GM18909 (cell line): ENCODE measurements around the gene ACKR2.
A peak's percentile ranks its signal among the peaks of the same experiment; 100 is the strongest.

Experiments
- ATAC-seq: cut with Tn5 transposase; IDR thresholded peaks from one replicate; pipeline ENCODE4 v1.9.1; 2021; ENCODE audit warnings: mild to moderate bottlenecking; ENCODE audit not compliant: unreplicated experiment, poor library complexity

The ACKR2 gene

DNA sequence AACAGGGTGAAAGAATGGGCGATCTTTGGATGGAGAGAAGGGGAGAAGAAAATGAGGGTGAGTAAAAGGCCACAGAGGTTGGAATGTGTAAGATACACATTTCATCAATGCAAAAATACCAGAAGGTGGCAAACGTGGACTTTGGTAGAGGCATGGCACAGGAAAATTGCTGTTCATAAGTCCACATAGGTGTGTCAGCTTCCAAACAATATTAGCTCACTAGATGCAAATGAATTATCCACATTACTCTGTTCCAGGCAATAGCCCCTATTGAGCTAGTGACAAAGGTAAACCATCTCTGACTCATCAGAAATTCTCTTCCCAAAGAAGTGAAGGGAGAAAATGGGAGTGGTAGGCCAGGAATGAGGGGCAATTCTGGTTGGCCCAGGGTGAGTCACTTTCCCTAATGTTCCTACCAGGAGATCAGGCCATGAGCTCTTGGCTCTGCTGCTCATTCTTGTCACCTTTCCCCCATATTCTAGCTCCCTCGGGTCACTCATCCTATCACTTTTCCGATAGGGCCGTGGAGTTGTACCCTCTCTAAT, 19.9 kb downstream of the ACKR2 start:
- ATAC-seq = no peak

DNA sequence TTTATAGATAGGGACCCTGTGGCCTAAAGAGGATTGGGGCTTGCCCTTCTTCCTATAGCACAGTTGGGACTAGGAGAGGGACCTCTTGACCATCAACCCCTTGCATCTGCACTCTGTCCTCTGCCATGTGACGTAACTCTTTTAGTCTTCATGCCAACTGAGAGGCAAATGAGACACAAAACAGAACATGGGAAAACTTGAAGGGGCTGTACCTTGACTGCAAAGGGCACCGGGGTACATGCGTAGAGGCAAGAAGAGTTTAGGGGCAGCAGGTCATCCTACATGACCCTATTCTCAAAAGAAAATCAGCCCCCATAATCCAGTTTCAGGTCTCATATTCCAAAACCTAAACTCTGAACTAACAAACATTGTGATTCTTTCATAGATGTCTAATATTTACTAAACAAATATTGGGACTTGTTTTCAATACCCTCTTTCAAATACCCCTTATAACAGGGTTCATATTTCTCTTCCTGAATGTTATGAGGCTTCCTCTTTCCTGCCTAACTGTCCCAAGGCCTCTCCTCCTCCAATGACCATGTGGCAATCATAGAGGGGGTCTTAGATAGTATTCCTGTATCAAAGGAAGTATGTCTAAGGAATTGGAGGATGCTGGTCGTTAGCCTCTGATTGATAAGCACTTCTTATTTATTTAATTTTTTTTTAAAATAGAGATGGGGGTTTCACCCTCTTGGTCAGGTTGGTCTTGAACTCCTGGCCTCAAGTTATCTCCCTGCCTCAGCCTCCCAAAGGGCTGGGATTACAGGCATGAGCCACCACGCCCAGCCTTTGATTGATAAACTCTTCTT, 20.6 kb downstream of the ACKR2 start:
- ATAC-seq = no peak

- ATAC-seq = no peak
These were observed 21.4 kb downstream of the ACKR2 start for GRCh38 chr3:42830437-42831320.

- peak; percentile 74 for ATAC-seq
These were observed 22.1 kb downstream of the ACKR2 start for GRCh38 chr3:42831321-42831713.

DNA sequence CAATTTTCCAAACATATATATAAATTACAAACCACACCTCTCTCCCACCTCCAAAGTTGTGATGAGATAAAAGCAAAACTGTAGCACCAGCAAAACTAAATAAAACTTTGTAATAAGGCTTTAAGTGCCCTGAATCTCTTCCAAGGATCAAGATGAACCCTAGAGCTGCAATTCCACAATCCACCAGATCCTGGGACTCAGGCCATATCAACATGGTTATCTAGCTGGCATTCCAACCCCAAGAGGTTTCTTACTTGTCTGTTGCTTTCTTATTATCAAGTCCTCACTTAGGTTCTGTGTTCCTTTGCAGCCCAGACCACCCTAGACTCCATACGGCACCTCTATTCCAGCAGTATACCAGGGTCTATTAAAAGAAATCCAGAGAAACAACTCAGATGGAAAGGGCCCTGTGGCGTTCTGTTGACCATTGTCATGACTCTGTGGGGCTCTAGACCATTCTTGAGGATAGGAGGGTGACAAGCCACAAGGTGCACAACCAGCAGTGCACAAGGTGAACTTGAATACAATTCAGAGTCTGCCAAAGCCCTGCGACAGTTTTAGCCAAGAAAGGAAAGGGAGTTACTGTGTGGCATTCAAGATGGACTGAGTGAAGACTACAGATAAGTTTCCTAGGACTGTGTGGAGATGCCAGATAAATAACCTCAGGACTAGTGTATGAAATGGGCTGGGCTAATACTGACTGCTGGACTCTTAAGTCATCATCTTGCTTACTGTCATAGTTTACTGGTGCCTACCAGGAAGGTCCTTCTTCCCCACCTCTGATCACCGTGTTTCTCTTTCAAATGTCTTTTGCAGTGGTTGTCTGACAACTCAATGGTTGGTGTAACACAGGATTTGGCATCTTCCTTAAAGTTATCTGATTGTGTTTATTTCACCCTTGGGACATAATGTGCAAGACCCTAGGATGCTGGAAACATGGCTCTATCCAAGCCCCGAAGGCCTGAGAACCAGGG, 27.2 kb downstream of the ACKR2 start:
- ATAC-seq = no peak

GRCh38 chr3:42838571-42838970, 29.3 kb downstream of the ACKR2 start:
- no peak for ATAC-seq

- ATAC-seq = peak; percentile 91
These were observed 30.4 kb downstream of the ACKR2 start for GRCh38 chr3:42839616-42840015.

- ATAC-seq = no peak
These were observed 32.1 kb downstream of the ACKR2 start for GRCh38 chr3:42841332-42841731.

GRCh38 chr3:42843713-42844411, 34.6 kb downstream of the ACKR2 start:
- no peak for ATAC-seq

DNA sequence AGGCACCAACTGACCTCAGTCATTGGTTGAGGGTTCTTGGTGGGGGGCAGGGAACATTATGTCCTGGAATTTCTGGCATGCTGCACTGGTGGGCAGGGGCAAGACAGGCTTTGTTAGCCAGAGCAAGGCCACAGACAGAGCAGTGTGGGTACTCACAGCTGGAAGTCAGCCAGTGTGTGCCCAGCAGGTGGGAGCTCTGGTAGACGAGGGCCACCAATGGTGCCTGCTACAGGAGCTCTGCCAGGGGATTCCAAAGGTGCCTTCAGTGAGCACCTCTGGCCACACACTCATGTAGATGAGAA, 35.1 kb downstream of the ACKR2 start:
- ATAC-seq = no peak

- ATAC-seq = no peak
These were observed 35.6 kb downstream of the ACKR2 start for GRCh38 chr3:42844815-42845214.

GRCh38 chr3:42846685-42847522, 37.7 kb downstream of the ACKR2 start:
- ATAC-seq = peak; percentile 71

GRCh38 chr3:42847731-42848130, 38.5 kb downstream of the ACKR2 start:
- ATAC-seq = no peak

DNA sequence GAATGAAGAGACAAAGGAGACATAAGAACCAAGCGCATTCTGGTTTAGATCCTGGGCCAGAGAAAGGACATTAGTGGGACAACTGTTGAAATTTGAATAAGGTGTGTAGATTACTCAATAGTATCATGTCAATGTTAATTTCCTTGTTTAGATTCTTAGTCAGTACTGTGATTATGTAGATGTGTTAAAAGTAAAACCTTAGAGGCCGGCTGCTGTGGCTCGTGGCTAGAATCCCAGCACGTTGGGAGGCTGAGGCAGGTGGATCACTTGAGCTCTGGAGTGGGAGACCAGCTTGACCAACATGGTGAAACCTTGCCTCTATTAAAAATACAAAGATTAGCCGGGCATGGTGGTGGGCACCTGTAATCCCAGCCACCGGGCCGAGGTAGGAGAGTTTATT, 39.8 kb downstream of the ACKR2 start:
- ATAC-seq = no peak

GRCh38 chr3:42850263-42850662, 41.0 kb downstream of the ACKR2 start:
- no peak for ATAC-seq

DNA sequence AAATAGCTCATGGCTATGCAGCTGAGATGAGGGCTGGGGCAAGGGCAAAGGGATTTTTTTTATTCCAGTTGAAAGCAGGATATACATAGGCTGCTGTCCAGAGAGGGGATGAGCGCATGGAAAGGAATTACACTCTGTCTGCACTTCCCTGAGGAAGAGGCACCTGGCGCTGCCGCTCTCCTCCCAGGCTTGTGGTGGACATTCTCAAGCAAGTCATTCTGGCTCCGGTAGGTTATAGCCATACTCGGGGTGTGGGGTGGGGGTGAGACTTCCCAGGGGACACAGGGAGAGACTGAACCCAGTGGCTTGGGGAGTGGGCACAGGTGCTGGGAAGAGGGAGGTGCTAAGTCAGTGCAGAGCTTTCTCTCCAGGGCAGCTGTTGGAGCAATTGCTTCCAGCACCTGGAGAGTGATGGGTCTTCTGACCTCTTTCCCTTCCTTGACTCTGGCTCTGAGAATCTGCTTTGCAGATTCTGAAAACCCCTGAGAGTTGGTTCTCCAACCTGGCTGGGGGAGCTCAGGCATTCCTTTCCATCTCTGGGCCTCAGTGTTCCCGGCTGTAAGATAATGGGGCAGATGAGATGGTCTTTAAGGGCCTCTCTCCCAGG, 42.1 kb downstream of the ACKR2 start:
- ATAC-seq = no peak

- no peak for ATAC-seq
These were observed 43.2 kb downstream of the ACKR2 start for GRCh38 chr3:42852441-42852840.

- ATAC-seq = no peak
These were observed 43.8 kb downstream of the ACKR2 start for GRCh38 chr3:42853056-42853455.
